Endothelial cell of umbilical vein (primary cell): ENCODE measurements around the gene MAPRE2. TPM values are rescaled to one million over a fixed set of nuclear protein-coding genes. Genes with fewer than 3 reads are reported as not detected.

Experiments used
- BruUV-seq: library from RNA; stranded (reverse); fragments of 400-500 nt; replicated peaks from 2 replicates; lab custom pipeline; 2021; lab: Mats Ljungman, UMichigan
- CTCF ChIA-PET: fragments of 300-600, 350-600 bp; sonication (Branson Sonifier 250); formaldehyde crosslinking; loops from one replicate; lab custom pipeline; 2021; ENCODE audit warnings: antibody characterized with exemption, inconsistent platforms; lab: Charles Lee
- POLR2A ChIA-PET: fragments of 300-600, 350-600 bp; sonication (Branson Sonifier 250); formaldehyde crosslinking; loops from one replicate; lab custom pipeline; 2021; ENCODE audit warnings: antibody characterized with exemption, inconsistent platforms; lab: Charles Lee
- DNase-seq: peaks from one replicate; pipeline ENCODE4 v3.0.0-alpha.2; 2011; ENCODE audit warnings: low read depth, low spot score
- FAIRE-seq: peaks from 2 replicates; lab custom pipeline; 2011; peaks lifted over from hg19 to GRCh38; lab: Jason Lieb, UNC
- H2AFZ ChIP-seq: 2 replicates; pipeline ENCODE4 v1.6.0; 2012; ENCODE audit warnings: low read depth, low read length, control low read depth, inconsistent platforms
- H3K27ac ChIP-seq: 2 replicates; pipeline ENCODE4 v1.5.1; 2011; ENCODE audit warnings: low read depth, mild to moderate bottlenecking, control low read depth, low read length, moderate library complexity; ENCODE audit not compliant: insufficient read depth
- H3K27me3 ChIP-seq, 2 experiments: 2 replicates each; pipeline versions ENCODE4 v1.6.0 to v1.6.1; 2011; ENCODE audit warnings: low read length in 2 of 2, mixed read lengths in 1 of 2; ENCODE audit not compliant: control insufficient read depth in 2 of 2, insufficient read depth in 2 of 2
- H3K36me3 ChIP-seq, 2 experiments: 2 replicates in 1 of 2; 3 replicates in 1 of 2; pipeline ENCODE4 v1.5.1; 2011; ENCODE audit warnings: low read length in 2 of 2, mild to moderate bottlenecking in 1 of 2, moderate library complexity in 1 of 2; ENCODE audit not compliant: control insufficient read depth in 2 of 2, insufficient read depth in 2 of 2; ENCODE audit errors: extremely low read depth in 1 of 2
- H3K4me1 ChIP-seq: 3 replicates; pipeline ENCODE4 v1.5.1; 2011; ENCODE audit warnings: mild to moderate bottlenecking, low read length; ENCODE audit not compliant: control insufficient read depth, insufficient read depth; ENCODE audit errors: extremely low read depth
- H3K4me2 ChIP-seq: 2 replicates; pipeline ENCODE4 v1.6.1; 2011; ENCODE audit warnings: low read length, control low read depth, mixed read lengths; ENCODE audit not compliant: insufficient read depth
- H3K4me3 ChIP-seq, 3 experiments: fragments of 200-600 bp in 1 of 3; sonication (generic), shearing (Covaris generic) in 1 of 3; replicated peaks in 1 of 3; 2 replicates each; pipeline ENCODE4 v1.5.1; 2011 to 2016; ENCODE audit warnings: control low read depth in 3 of 3, low read length in 3 of 3, mild to moderate bottlenecking in 2 of 3, inconsistent platforms in 1 of 3, low read depth in 1 of 3, moderate library complexity in 1 of 3; ENCODE audit not compliant: insufficient read depth in 1 of 3
- H3K79me2 ChIP-seq: 2 replicates; pipeline ENCODE4 v1.6.0; 2012; ENCODE audit warnings: low read length, inconsistent platforms; ENCODE audit not compliant: control insufficient read depth, insufficient read depth
- H3K9ac ChIP-seq: replicated peaks from 2 replicates; pipeline ENCODE3; 2011; ENCODE audit warnings: low read length, control low read depth; ENCODE audit not compliant: insufficient read depth; ENCODE audit errors: extremely low read depth
- H3K9me1 ChIP-seq: replicated peaks from 3 replicates; pipeline ENCODE4 v1.6.0; 2011; ENCODE audit warnings: mild to moderate bottlenecking, low read length; ENCODE audit not compliant: control insufficient read depth, insufficient read depth; ENCODE audit errors: extremely low read depth
- H3K9me3 ChIP-seq: replicated peaks from 2 replicates; pipeline ENCODE4 v1.5.1; 2012; ENCODE audit warnings: low read length, inconsistent platforms; ENCODE audit not compliant: control insufficient read depth, insufficient read depth
- H4K20me1 ChIP-seq: replicated peaks from 2 replicates; pipeline ENCODE3; 2011; ENCODE audit warnings: mild to moderate bottlenecking, low read length; ENCODE audit not compliant: control insufficient read depth, insufficient read depth; ENCODE audit errors: extremely low read depth
- FOS ChIP-seq: IDR thresholded peaks from 2 replicates; pipeline ENCODE4 v1.6.1; 2011; ENCODE audit warnings: mild to moderate bottlenecking, low read length, moderate library complexity, borderline replicate concordance; ENCODE audit not compliant: insufficient read depth
- JUN ChIP-seq: IDR thresholded peaks from 2 replicates; pipeline ENCODE4 v1.6.1; 2011; ENCODE audit warnings: borderline replicate concordance, low read depth; ENCODE audit not compliant: insufficient read length, insufficient read depth
- MAX ChIP-seq: IDR thresholded peaks from 2 replicates; pipeline ENCODE4 v1.6.1; 2011; ENCODE audit not compliant: insufficient read depth, insufficient read length
- MYC ChIP-seq: IDR thresholded peaks from one replicate; pipeline ENCODE4 v1.6.1; 2011; ENCODE audit warnings: mild to moderate bottlenecking, low read depth, low read length
- POLR2A ChIP-seq: IDR thresholded peaks from 2 replicates; pipeline ENCODE4 v1.6.1; 2012; ENCODE audit warnings: low read depth, mild to moderate bottlenecking, control low read depth, low read length
- dilution Hi-C: fragments of 300-500 bp; cut with MboI; formaldehyde crosslinking; loops from one replicate; pipeline ENCODE4 v1.15.0; 2019; ENCODE audit warnings: low sequenced_read_pairs; ENCODE audit not compliant: extremely low pct_ligation_motif_present
- intact Hi-C: fragments of 100-400 bp; cut with micrococcal nuclease; formaldehyde crosslinking; loops from one replicate; pipeline ENCODE4 v1.10.0; 2022
- polyA plus RNA-seq, 4 experiments: library from polyadenylated mRNA; depleted of rRNA in 3 of 4; stranded (reverse) in 3 of 4; unstranded in 1 of 4; fragments of >200 nt; gene quantifications; 2 replicates each; pipeline versions ENCODE4 v1.2.1 to v1.2.3, GENCODE V29; 2011 to 2012; ENCODE audit warnings: missing spikeins in 1 of 4
- total RNA-seq: library from RNA; stranded (reverse); gene quantifications from 2 replicates; pipeline ENCODE4 v1.2.3, GENCODE V29; 2021

Gene MAPRE2
- total and polyA plus RNA-seq, 2 donors (not counting 3 experiments of a cell fraction or from before 2014, with no cell fraction given) = 117 to 148 TPM

GRCh38 chr18:35067454-35067853 lies 26.2 kb downstream of the MAPRE2 start:
- DNase-seq = no peak
- no TSS peak for BruUV-seq
- H3K79me2 ChIP-seq = peaks cover 67% of the 10 kb centered on the region
- no peaks in the 10 kb centered on the region for H3K9me3 ChIP-seq
- FAIRE-seq = no peak
- H3K4me1 ChIP-seq = peaks cover 15% of the 10 kb centered on the region
- dilution Hi-C loops (no loop called here), intact Hi-C loops (no loop called here)
- no peak overlapping the region for H3K27ac ChIP-seq
- no peak overlapping the region for H3K4me2 ChIP-seq
- ChIA-PET CTCF (interaction anchor here (1.7 kb wide), 1 partner anchor 76 kb away, joined by 4 read pairs; no protein-coding TSS in a partner anchor), POLR2A (no interaction called here)
- peaks cover 8% of the 10 kb centered on the region for H4K20me1 ChIP-seq
- H3K36me3 ChIP-seq = peaks cover 7 to 12% of the 10 kb centered on the region in 2 experiments
- no peaks in the 10 kb centered on the region for H3K27me3 ChIP-seq
- no peaks in the 10 kb centered on the region for H3K9me1 ChIP-seq
- no peak overlapping the region for H2AFZ ChIP-seq
- H3K4me3 ChIP-seq = no peak overlapping the region
- no peak overlapping the region for H3K9ac ChIP-seq
- TF ChIP-seq MYC (no peak), JUN (no peak), FOS (no peak), MAX (no peak)

- Histone ChIP-seq H3K4me1 (peaks cover 58% of the 10 kb centered on the region), H3K27ac (peak overlapping the region; percentile 56), H3K4me2 (peak overlapping the region; percentile 46), H3K36me3 (peaks cover 7 to 12% of the 10 kb centered on the region in 2 experiments), H3K79me2 (peaks cover 57% of the 10 kb centered on the region), H4K20me1 (no peaks in the 10 kb centered on the region), H3K4me3 (no peak overlapping the region), H3K9me1 (no peaks in the 10 kb centered on the region), H3K9me3 (no peaks in the 10 kb centered on the region), H3K9ac (peak overlapping the region; percentile 41), H2AFZ (no peak overlapping the region), H3K27me3 (no peaks in the 10 kb centered on the region)
- DNase-seq (peak; percentile 41), FAIRE-seq (no peak)
- dilution Hi-C loops = no loop called here
- CTCF ChIA-PET = interaction anchor here (3.1 to 4.2 kb wide), 2 partner anchors 30 to 65 kb away, joined by 13 to 25 read pairs; partner anchors contain the start of gene MAPRE2
- TF ChIP-seq JUN = no peak
- TF ChIP-seq MAX = no peak
- TF ChIP-seq FOS = no peak
- no peak for TF ChIP-seq MYC
- no peak for TF ChIP-seq POLR2A
- POLR2A ChIA-PET = no interaction called here
- intact Hi-C loops = loop anchor here (1.0 to 10.0 kb wide), 3 partner anchors 12 to 543 kb away; no protein-coding TSS in a partner anchor
- no TSS peak for BruUV-seq
Measured at GRCh38 chr18:35071819-35072247, 30.6 kb downstream of the MAPRE2 start.
